Right renal cortex interstitium (tissue), 3 donors: ENCODE results near the gene STIP1. TPM values are rescaled to one million over a fixed set of nuclear protein-coding genes. Genes with fewer than 3 reads are reported as not detected.

Experiments used
- DNase-seq, 3 donors: peaks; one replicate each; pipeline ENCODE4 v3.0.0-alpha.2; 2013; ENCODE audit warnings: low read depth in 3 of 3, low spot score in 2 of 3
- polyA plus RNA-seq, 3 donors: library from polyadenylated mRNA; unstranded; fragments of 120-200 nt; gene quantifications; one replicate each; pipeline ENCODE4 v1.2.1, GENCODE V29; 2013; ENCODE audit not compliant: insufficient read length in 3 of 3

STIP1 gene
- polyA plus RNA-seq, 3 donors = 188 to 220 (median 209) TPM

GRCh38 chr11:64248578-64248977, 62.6 kb downstream of the STIP1 start:
- no peak for DNase-seq

GRCh38 chr11:64249038-64249437, 63.1 kb downstream of the STIP1 start:
- DNase-seq = no peak

DNA sequence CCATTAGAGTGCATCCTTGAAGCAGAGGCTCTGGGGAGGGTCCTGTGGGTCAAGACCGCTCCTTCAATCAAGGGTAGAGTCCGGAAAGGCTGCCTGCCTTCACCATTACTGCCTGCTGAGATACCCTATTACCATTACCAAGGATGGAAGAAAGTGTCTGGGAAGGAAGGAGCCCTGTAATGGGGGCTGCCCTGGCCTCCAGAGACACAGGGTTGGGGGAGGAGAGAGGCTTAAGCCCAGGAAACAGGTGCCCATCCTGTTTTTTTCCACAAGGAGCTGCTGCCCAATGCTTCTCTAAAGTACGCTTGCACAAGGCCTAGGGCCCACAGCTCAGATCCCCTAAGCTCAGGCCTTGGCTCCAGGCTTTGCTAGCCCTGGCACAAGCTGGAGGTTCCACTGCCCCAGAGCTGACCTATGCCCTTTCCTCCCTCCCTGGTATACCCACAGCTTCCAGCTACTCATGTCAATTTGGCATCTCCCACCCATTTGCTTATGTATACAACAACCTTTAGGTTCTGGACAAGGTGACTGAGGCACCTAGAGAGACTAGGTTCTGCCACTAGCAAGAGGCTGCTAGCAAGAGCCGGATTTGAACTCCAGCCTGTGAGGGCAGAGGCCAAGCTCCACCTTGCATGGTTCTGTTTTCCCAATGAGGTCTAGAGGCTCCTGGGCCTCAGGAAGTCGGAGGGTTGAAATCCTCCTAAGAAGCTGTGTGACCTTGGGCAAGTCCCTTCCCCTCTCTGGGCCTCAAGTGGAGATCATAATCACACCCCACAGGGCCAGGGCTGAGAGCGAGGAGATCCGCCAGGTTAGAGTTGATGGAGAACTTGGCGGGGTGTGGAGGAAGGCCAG, 63.8 kb downstream of the STIP1 start:
- DNase-seq = no peak

DNA sequence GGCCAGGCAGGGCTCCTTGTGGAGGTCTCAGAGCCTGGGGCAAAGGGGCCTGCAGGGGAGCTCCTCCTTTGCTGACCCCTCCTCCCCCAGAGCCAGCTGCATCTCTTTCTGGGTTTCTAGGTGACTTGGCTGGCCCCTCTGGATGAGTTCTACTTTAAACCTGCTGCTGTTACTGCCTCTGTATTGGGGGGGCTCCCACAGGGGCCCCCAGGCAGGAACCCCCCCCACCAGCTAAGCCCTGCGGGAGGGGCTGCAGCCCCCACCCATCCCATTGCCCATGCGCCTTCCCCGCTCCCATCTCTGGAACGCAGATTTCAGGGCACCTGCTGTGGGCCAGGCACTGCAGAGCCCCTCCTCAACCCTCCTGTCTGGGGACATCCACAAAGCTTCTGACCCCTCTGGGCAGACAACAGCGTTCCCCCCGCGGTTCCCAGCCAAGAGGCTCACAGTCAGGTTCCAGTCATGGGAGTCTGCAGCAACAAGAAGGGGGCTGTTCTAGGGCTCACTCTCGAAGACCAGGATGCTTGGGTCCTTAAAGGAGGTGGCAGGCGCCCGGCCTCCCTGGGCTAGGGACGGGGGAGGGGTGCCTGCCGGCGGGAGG, 64.5 kb downstream of the STIP1 start:
- no peak for DNase-seq

DNA sequence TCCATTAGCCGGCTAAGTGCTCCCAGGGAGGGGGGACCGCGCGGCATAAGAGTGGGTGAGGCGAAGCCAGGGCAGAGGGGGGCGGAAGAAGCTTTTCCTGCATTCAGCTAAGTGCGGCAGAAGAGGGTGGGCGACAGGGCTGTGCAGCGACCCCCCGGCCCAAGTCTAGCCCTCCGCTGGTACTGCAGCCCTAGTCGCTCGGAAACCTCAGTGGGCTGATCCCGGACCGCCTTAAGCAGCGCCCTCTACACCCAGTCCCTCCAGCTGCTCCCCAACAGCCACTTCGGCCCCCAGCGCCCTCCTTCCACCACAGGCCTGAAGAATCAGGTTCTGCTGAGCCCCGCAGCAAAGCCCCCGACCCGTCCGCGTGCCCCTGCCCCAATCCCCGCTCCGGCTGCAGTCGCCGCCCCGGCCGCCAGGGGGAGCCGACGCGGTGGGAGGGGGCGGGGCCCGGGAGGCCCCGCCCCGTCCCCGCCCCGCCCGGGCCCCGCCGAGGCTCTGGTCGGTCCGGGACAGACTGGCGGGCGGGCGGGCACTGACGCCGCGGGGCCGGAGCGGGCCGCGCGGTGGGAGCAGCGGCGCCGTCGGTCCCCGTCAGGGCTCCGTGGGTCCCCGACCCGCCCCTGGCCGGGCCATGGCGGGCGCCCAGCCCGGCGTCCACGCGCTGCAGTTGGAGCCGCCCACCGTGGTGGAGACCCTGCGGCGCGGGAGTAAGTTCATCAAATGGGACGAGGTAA, 65.2 kb downstream of the STIP1 start, which contains the start of gene PLCB3:
PLCB3 (plus strand) TSS at position 515 of the 737 bp plus-strand sequence; CDS start at position 635, 120 bp downstream.
- no peak for DNase-seq

DNA sequence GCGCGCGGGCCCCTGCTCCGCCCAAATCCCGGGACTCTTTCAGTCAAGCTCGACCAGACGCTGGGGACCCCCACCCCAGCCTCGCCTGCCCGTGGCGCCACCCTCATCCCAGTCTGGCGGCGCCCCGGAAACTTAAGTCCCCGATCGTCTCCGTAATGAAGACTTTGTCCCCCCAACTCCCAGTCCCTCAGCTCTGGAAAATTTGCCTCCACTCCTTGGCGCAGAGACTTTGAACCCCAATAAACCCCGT, 65.7 kb downstream of the STIP1 start:
- DNase-seq = no peak

- DNase-seq = no peak
Measured at GRCh38 chr11:64252003-64252872, 66.3 kb downstream of the STIP1 start.

- DNase-seq = no peak
Measured at GRCh38 chr11:64253043-64253442, 67.1 kb downstream of the STIP1 start.

DNA sequence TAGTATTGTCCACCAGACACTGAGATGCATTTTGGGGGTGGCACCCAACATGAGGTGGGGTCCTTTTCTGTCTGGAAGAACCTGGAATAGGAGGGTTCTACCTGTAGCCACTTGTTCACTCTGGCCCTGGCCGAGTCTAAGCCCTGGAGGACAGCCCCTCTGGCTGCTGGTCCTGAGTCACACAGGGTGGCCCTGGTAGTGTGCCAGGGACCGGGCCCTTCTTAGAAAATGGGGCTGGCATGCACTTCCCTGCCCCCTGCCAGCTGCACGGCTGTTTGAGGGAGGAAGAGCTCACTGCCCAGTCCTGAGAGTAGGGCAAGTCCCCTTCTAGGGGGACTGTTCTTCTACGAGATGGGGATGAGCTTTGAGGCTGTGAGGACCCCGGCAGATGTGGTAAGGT, 67.5 kb downstream of the STIP1 start:
- no peak for DNase-seq

Other genes with a start within 250 kb of the STIP1 start
- 10 to 100 TPM; 26.5 to 32.0 (median 30.2) TPM for gene NAA40, start 247.2 kb upstream of the STIP1 start, polyA plus RNA-seq
- 100 to 1,000 TPM; 196 to 245 (median 218) TPM for gene COX8A, start 211.6 kb upstream of the STIP1 start, polyA plus RNA-seq
- gene OTUB1, start 199.7 kb upstream of the STIP1 start, polyA plus RNA-seq = 100 to 1,000 TPM in 1 of 3 donors, 10 to 100 TPM in 2; 96.8 to 103 (median 97.5) TPM
- gene FLRT1, start 150.2 kb upstream of the STIP1 start, polyA plus RNA-seq = 1 to 10 TPM; 2.6 to 2.8 (median 2.7) TPM
- gene MACROD1, start 20.1 kb upstream of the STIP1 start, polyA plus RNA-seq = 10 to 100 TPM; 18.5 to 19.8 (median 18.6) TPM
- gene FERMT3, start 20.6 kb downstream of the STIP1 start, polyA plus RNA-seq = 1 to 10 TPM; 4.3 to 6.8 (median 5.6) TPM
- 10 to 100 TPM; 37.0 to 46.2 (median 42.5) TPM for gene TRPT1, start 40.0 kb downstream of the STIP1 start, polyA plus RNA-seq
- gene NUDT22, start 40.1 kb downstream of the STIP1 start, polyA plus RNA-seq = 10 to 100 TPM; 20.6 to 22.0 (median 21.9) TPM
- 10 to 100 TPM; 54.5 to 61.9 (median 54.7) TPM for gene DNAJC4, start 44.4 kb downstream of the STIP1 start, polyA plus RNA-seq
- gene VEGFB, start 48.4 kb downstream of the STIP1 start, polyA plus RNA-seq = 10 to 100 TPM; 73.8 to 84.8 (median 81.0) TPM
- 10 to 100 TPM; 84.9 to 99.3 (median 91.9) TPM for gene FKBP2, start 54.9 kb downstream of the STIP1 start, polyA plus RNA-seq
- gene PPP1R14B, start 60.8 kb downstream of the STIP1 start, polyA plus RNA-seq = 10 to 100 TPM; 52.9 to 73.6 (median 68.0) TPM
- 10 to 100 TPM; 10.9 to 12.5 (median 11.1) TPM for gene PLCB3, start 65.4 kb downstream of the STIP1 start, polyA plus RNA-seq
- gene BAD, start 98.5 kb downstream of the STIP1 start, polyA plus RNA-seq = 10 to 100 TPM; 33.6 to 45.9 (median 41.2) TPM
- 10 to 100 TPM; 20.4 to 29.6 (median 26.5) TPM for gene GPR137, start 99.7 kb downstream of the STIP1 start, polyA plus RNA-seq
- under 1 TPM in 1 of 3 donors, not detected in 2; 0.13 TPM for gene KCNK4, start 105.1 kb downstream of the STIP1 start, polyA plus RNA-seq
- not detected for gene CATSPERZ, start 114.2 kb downstream of the STIP1 start, polyA plus RNA-seq
- 10 to 100 TPM; 16.3 to 19.1 (median 16.4) TPM for gene ESRRA, start 119.4 kb downstream of the STIP1 start, polyA plus RNA-seq
- gene TRMT112, start 131.4 kb downstream of the STIP1 start, polyA plus RNA-seq = 100 to 1,000 TPM; 191 to 224 (median 220) TPM
- gene PRDX5, start 131.9 kb downstream of the STIP1 start, polyA plus RNA-seq = 100 to 1,000 TPM; 175 to 197 (median 195) TPM
- gene CCDC88B, start 154.0 kb downstream of the STIP1 start, polyA plus RNA-seq = 1 to 10 TPM; 1.7 to 2.0 (median 1.8) TPM
- gene RPS6KA4, start 173.0 kb downstream of the STIP1 start, polyA plus RNA-seq = 10 to 100 TPM in 1 of 3 donors, 1 to 10 TPM in 2; 8.7 to 10.4 (median 9.8) TPM